Endothelial cell of umbilical vein (primary cell): ENCODE measurements around the gene IFI27L2. TPM values are rescaled to one million over a fixed set of nuclear protein-coding genes. Genes with fewer than 3 reads are reported as not detected.

Experiments
- BruUV-seq: library from RNA; stranded (reverse); fragments of 400-500 nt; replicated peaks from 2 replicates; lab custom pipeline; 2021; lab: Mats Ljungman, UMichigan
- CTCF ChIA-PET: fragments of 300-600, 350-600 bp; sonication (Branson Sonifier 250); formaldehyde crosslinking; loops from one replicate; lab custom pipeline; 2021; ENCODE audit warnings: antibody characterized with exemption, inconsistent platforms; lab: Charles Lee
- POLR2A ChIA-PET: fragments of 300-600, 350-600 bp; sonication (Branson Sonifier 250); formaldehyde crosslinking; loops from one replicate; lab custom pipeline; 2021; ENCODE audit warnings: antibody characterized with exemption, inconsistent platforms; lab: Charles Lee
- DNase-seq: peaks from one replicate; pipeline ENCODE4 v3.0.0-alpha.2; 2011; ENCODE audit warnings: low read depth, low spot score
- FAIRE-seq: peaks from 2 replicates; lab custom pipeline; 2011; peaks lifted over from hg19 to GRCh38; lab: Jason Lieb, UNC
- H2AFZ ChIP-seq: 2 replicates; pipeline ENCODE4 v1.6.0; 2012; ENCODE audit warnings: low read depth, low read length, control low read depth, inconsistent platforms
- H3K27ac ChIP-seq: 2 replicates; pipeline ENCODE4 v1.5.1; 2011; ENCODE audit warnings: low read depth, mild to moderate bottlenecking, control low read depth, low read length, moderate library complexity; ENCODE audit not compliant: insufficient read depth
- H3K27me3 ChIP-seq, 2 experiments: 2 replicates each; pipeline versions ENCODE4 v1.6.0 to v1.6.1; 2011; ENCODE audit warnings: low read length in 2 of 2, mixed read lengths in 1 of 2; ENCODE audit not compliant: control insufficient read depth in 2 of 2, insufficient read depth in 2 of 2
- H3K36me3 ChIP-seq, 2 experiments: 2 replicates in 1 of 2; 3 replicates in 1 of 2; pipeline ENCODE4 v1.5.1; 2011; ENCODE audit warnings: low read length in 2 of 2, mild to moderate bottlenecking in 1 of 2, moderate library complexity in 1 of 2; ENCODE audit not compliant: control insufficient read depth in 2 of 2, insufficient read depth in 2 of 2; ENCODE audit errors: extremely low read depth in 1 of 2
- H3K4me1 ChIP-seq: 3 replicates; pipeline ENCODE4 v1.5.1; 2011; ENCODE audit warnings: mild to moderate bottlenecking, low read length; ENCODE audit not compliant: control insufficient read depth, insufficient read depth; ENCODE audit errors: extremely low read depth
- H3K4me2 ChIP-seq: 2 replicates; pipeline ENCODE4 v1.6.1; 2011; ENCODE audit warnings: low read length, control low read depth, mixed read lengths; ENCODE audit not compliant: insufficient read depth
- H3K4me3 ChIP-seq, 3 experiments: fragments of 200-600 bp in 1 of 3; sonication (generic), shearing (Covaris generic) in 1 of 3; replicated peaks in 1 of 3; 2 replicates each; pipeline ENCODE4 v1.5.1; 2011 to 2016; ENCODE audit warnings: control low read depth in 3 of 3, low read length in 3 of 3, mild to moderate bottlenecking in 2 of 3, inconsistent platforms in 1 of 3, low read depth in 1 of 3, moderate library complexity in 1 of 3; ENCODE audit not compliant: insufficient read depth in 1 of 3
- H3K79me2 ChIP-seq: 2 replicates; pipeline ENCODE4 v1.6.0; 2012; ENCODE audit warnings: low read length, inconsistent platforms; ENCODE audit not compliant: control insufficient read depth, insufficient read depth
- H3K9ac ChIP-seq: replicated peaks from 2 replicates; pipeline ENCODE3; 2011; ENCODE audit warnings: low read length, control low read depth; ENCODE audit not compliant: insufficient read depth; ENCODE audit errors: extremely low read depth
- H3K9me1 ChIP-seq: replicated peaks from 3 replicates; pipeline ENCODE4 v1.6.0; 2011; ENCODE audit warnings: mild to moderate bottlenecking, low read length; ENCODE audit not compliant: control insufficient read depth, insufficient read depth; ENCODE audit errors: extremely low read depth
- H3K9me3 ChIP-seq: replicated peaks from 2 replicates; pipeline ENCODE4 v1.5.1; 2012; ENCODE audit warnings: low read length, inconsistent platforms; ENCODE audit not compliant: control insufficient read depth, insufficient read depth
- H4K20me1 ChIP-seq: replicated peaks from 2 replicates; pipeline ENCODE3; 2011; ENCODE audit warnings: mild to moderate bottlenecking, low read length; ENCODE audit not compliant: control insufficient read depth, insufficient read depth; ENCODE audit errors: extremely low read depth
- dilution Hi-C: fragments of 300-500 bp; cut with MboI; formaldehyde crosslinking; loops from one replicate; pipeline ENCODE4 v1.15.0; 2019; ENCODE audit warnings: low sequenced_read_pairs; ENCODE audit not compliant: extremely low pct_ligation_motif_present
- intact Hi-C: fragments of 100-400 bp; cut with micrococcal nuclease; formaldehyde crosslinking; loops from one replicate; pipeline ENCODE4 v1.10.0; 2022
- polyA plus RNA-seq, 4 experiments: library from polyadenylated mRNA; depleted of rRNA in 3 of 4; stranded (reverse) in 3 of 4; unstranded in 1 of 4; fragments of >200 nt; gene quantifications; 2 replicates each; pipeline versions ENCODE4 v1.2.1 to v1.2.3, GENCODE V29; 2011 to 2012; ENCODE audit warnings: missing spikeins in 1 of 4
- total RNA-seq: library from RNA; stranded (reverse); gene quantifications from 2 replicates; pipeline ENCODE4 v1.2.3, GENCODE V29; 2021
- TF ChIP-seq, protein P1 (sequence below), 2 donors: IDR thresholded peaks; 1 replicate in 1 of 2; 2 replicates in 1 of 2; pipeline ENCODE4 v1.5.1; 2011; ENCODE audit warnings: low read length in 2 of 2, mild to moderate bottlenecking in 2 of 2, moderate library complexity in 2 of 2, control low read depth in 1 of 2, inconsistent platforms in 1 of 2, low read depth in 1 of 2; ENCODE audit not compliant: insufficient read depth in 1 of 2; ENCODE audit errors: extremely low read depth in 1 of 2
- TF ChIP-seq, protein P2 (sequence below): IDR thresholded peaks from 2 replicates; pipeline ENCODE4 v1.6.1; 2011; ENCODE audit not compliant: insufficient read depth, insufficient read length

IFI27L2 gene
- total and polyA plus RNA-seq, 2 donors (not counting 3 experiments of a cell fraction or from before 2014, with no cell fraction given), result 28.7 to 82.9 TPM

GRCh38 chr14:94111276-94112095 lies 17.9 kb downstream of the IFI27L2 start:
- Histone ChIP-seq H3K79me2 (no peaks in the 10 kb centered on the region), H3K9ac (peak overlapping the region; percentile 75), H3K36me3 (no peaks in the 10 kb centered on the region), H3K27ac (peak overlapping the region; percentile 67), H3K27me3 (no peaks in the 10 kb centered on the region), H3K4me3 (peak overlapping the region; percentile 20 to 76 (median 33)), H3K9me1 (no peaks in the 10 kb centered on the region), H3K4me1 (peaks cover 19% of the 10 kb centered on the region), H2AFZ (peak overlapping the region; percentile 91), H4K20me1 (no peaks in the 10 kb centered on the region), H3K9me3 (no peaks in the 10 kb centered on the region), H3K4me2 (peak overlapping the region; percentile 83)
- dilution Hi-C loops (no loop called here), intact Hi-C loops (loop anchor here (1.0 to 10.0 kb wide), 2 partner anchors 30 to 1057 kb away; partner anchors contain the start of genes DDX24 and IFI27L1)
- POLR2A ChIA-PET, result interaction anchor here (0.6 kb wide), 1 partner anchor 18 kb away, joined by 3 read pairs; no protein-coding TSS in a partner anchor
- CTCF ChIA-PET, result interaction anchor here (0.6 to 6.1 kb wide), 5 partner anchors 12 to 75 kb away, joined by 3 to 67 read pairs (median 3); partner anchors contain the start of gene IFI27L2
- no peak for FAIRE-seq
- TF ChIP-seq, protein P1, sequence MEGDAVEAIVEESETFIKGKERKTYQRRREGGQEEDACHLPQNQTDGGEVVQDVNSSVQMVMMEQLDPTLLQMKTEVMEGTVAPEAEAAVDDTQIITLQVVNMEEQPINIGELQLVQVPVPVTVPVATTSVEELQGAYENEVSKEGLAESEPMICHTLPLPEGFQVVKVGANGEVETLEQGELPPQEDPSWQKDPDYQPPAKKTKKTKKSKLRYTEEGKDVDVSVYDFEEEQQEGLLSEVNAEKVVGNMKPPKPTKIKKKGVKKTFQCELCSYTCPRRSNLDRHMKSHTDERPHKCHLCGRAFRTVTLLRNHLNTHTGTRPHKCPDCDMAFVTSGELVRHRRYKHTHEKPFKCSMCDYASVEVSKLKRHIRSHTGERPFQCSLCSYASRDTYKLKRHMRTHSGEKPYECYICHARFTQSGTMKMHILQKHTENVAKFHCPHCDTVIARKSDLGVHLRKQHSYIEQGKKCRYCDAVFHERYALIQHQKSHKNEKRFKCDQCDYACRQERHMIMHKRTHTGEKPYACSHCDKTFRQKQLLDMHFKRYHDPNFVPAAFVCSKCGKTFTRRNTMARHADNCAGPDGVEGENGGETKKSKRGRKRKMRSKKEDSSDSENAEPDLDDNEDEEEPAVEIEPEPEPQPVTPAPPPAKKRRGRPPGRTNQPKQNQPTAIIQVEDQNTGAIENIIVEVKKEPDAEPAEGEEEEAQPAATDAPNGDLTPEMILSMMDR (IDR thresholded peaks at IDR 0.05; ENCODE audit: extremely low read depth in 1 of 2, insufficient read depth in 1 of 2, low read depth in 1 of 2, low read length in 2 of 2), result no peak
- TF ChIP-seq, protein P2, sequence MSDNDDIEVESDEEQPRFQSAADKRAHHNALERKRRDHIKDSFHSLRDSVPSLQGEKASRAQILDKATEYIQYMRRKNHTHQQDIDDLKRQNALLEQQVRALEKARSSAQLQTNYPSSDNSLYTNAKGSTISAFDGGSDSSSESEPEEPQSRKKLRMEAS, result no peak
- no peak for DNase-seq
- BruUV-seq, result no TSS peak
